H1 (cell line): ENCODE data around the gene DDC. TPM values are rescaled to one million over a fixed set of nuclear protein-coding genes. Genes with fewer than 3 reads are reported as not detected.

Experiments
- CTCF ChIA-PET: fragments of 300-600 bp; sonication (Branson Sonifier 250); formaldehyde crosslinking; loops from one replicate; lab custom pipeline; 2021; ENCODE audit not compliant: partially characterized antibody; lab: Charles Lee
- POLR2A ChIA-PET: fragments of 300-600 bp; sonication (Branson Sonifier 250); formaldehyde crosslinking; loops from one replicate; lab custom pipeline; 2021; ENCODE audit warnings: inconsistent platforms; ENCODE audit not compliant: partially characterized antibody; lab: Charles Lee
- DNase-seq, 2 experiments: peaks; one replicate each; pipeline versions ENCODE4 v3.0.0 to v3.0.0-alpha.2; 2010 to 2022; ENCODE audit warnings: low spot score in 2 of 2, low read depth in 1 of 2, mixed read lengths in 1 of 2
- FAIRE-seq: peaks from 2 replicates; lab custom pipeline; 2011; peaks lifted over from hg19 to GRCh38; lab: Jason Lieb, UNC
- H2AFZ ChIP-seq: 2 replicates; pipeline ENCODE4 v1.8.1; 2012; ENCODE audit warnings: low read length, inconsistent platforms
- H2AK5ac ChIP-seq: 2 replicates; pipeline ENCODE4 v1.6.1; 2013; ENCODE audit warnings: low read depth, low read length
- H2BK120ac ChIP-seq: replicated peaks from 2 replicates; pipeline ENCODE3; 2013; ENCODE audit warnings: low read depth, low read length, inconsistent platforms
- H2BK12ac ChIP-seq: 2 replicates; pipeline ENCODE4 v1.6.1; 2013; ENCODE audit warnings: low read depth, low read length
- H2BK15ac ChIP-seq: 2 replicates; pipeline ENCODE4 v1.6.1; 2013; ENCODE audit warnings: low read length
- H2BK20ac ChIP-seq: 2 replicates; pipeline ENCODE4 v1.6.1; 2013; ENCODE audit warnings: low read length
- H2BK5ac ChIP-seq: 2 replicates; pipeline ENCODE4 v1.6.1; 2013; ENCODE audit warnings: low read depth, low read length
- H3K14ac ChIP-seq: 2 replicates; pipeline ENCODE4 v1.6.1; 2013; ENCODE audit warnings: inconsistent platforms; ENCODE audit not compliant: insufficient read length
- H3K18ac ChIP-seq: 2 replicates; pipeline ENCODE4 v1.6.1; 2013; ENCODE audit warnings: low read length; ENCODE audit errors: extremely low read depth
- H3K23ac ChIP-seq: 2 replicates; pipeline ENCODE4 v1.6.1; 2013; ENCODE audit warnings: inconsistent platforms; ENCODE audit not compliant: insufficient read length
- H3K23me2 ChIP-seq: 2 replicates; pipeline ENCODE4 v1.6.1; 2013; ENCODE audit warnings: low read depth, low read length
- H3K27ac ChIP-seq: 2 replicates; pipeline ENCODE4 v1.6.1; 2011; ENCODE audit warnings: low read depth, low read length, inconsistent platforms
- H3K27me3 ChIP-seq, 4 experiments: replicated peaks in 1 of 4; 1 replicate in 1 of 4; 2 replicates in 3 of 4; pipeline versions ENCODE4 v1.6.1 to v1.8.1; 2011 to 2013; ENCODE audit warnings: low read length in 3 of 4, mild to moderate bottlenecking in 3 of 4, inconsistent platforms in 2 of 4, mixed read lengths in 2 of 4, moderate library complexity in 1 of 4; ENCODE audit not compliant: control insufficient read depth in 3 of 4, insufficient read depth in 3 of 4; ENCODE audit errors: extremely low read depth in 1 of 4
- H3K36me3 ChIP-seq, 4 experiments: 2 replicates each; pipeline versions ENCODE4 v1.6.1 to v1.8.1; 2011 to 2013; ENCODE audit warnings: mild to moderate bottlenecking in 4 of 4, low read length in 3 of 4, moderate library complexity in 2 of 4, control low read depth in 1 of 4, inconsistent platforms in 1 of 4; ENCODE audit not compliant: insufficient read depth in 4 of 4, control insufficient read depth in 2 of 4
- H3K4ac ChIP-seq: replicated peaks from 2 replicates; pipeline ENCODE3; 2013; ENCODE audit warnings: low read length, low read depth, mixed read lengths, inconsistent platforms; ENCODE audit not compliant: insufficient read length
- H3K4me1 ChIP-seq, 4 experiments: replicated peaks in 1 of 4; 1 replicate in 1 of 4; 2 replicates in 3 of 4; pipeline versions ENCODE4 v1.6.1 to v1.8.1; 2011 to 2013; ENCODE audit warnings: low read length in 3 of 4, inconsistent platforms in 2 of 4, mixed read lengths in 1 of 4; ENCODE audit not compliant: insufficient read depth in 4 of 4, control insufficient read depth in 3 of 4
- H3K4me2 ChIP-seq, 2 experiments: 2 replicates each; pipeline versions ENCODE4 v1.6.1 to v1.8.1; 2011 to 2013; ENCODE audit warnings: low read depth in 2 of 2, low read length in 2 of 2, control low read depth in 1 of 2, inconsistent platforms in 1 of 2, mild to moderate bottlenecking in 1 of 2; ENCODE audit not compliant: insufficient read depth in 1 of 2
- H3K4me3 ChIP-seq, 4 experiments: fragments of 200-600, 300-600 bp in 1 of 4; sonication (generic), shearing (Covaris generic), sonication (Bioruptor Twin) in 1 of 4; 2 replicates each; pipeline versions ENCODE4 v1.5.1 to v1.8.1; 2011 to 2016; ENCODE audit warnings: low read length in 4 of 4, low read depth in 3 of 4, control low read depth in 2 of 4, inconsistent platforms in 2 of 4, mild to moderate bottlenecking in 2 of 4, mixed read lengths in 1 of 4, moderate library complexity in 1 of 4; ENCODE audit not compliant: insufficient read depth in 2 of 4; ENCODE audit errors: extremely low read depth in 1 of 4
- H3K56ac ChIP-seq: replicated peaks from 2 replicates; pipeline ENCODE3; 2013; ENCODE audit warnings: low read depth, mild to moderate bottlenecking, mixed read lengths, low read length, inconsistent platforms; ENCODE audit not compliant: insufficient read length
- H3K79me1 ChIP-seq: 2 replicates; pipeline ENCODE4 v1.6.1; 2013; ENCODE audit warnings: low read depth, low read length, control low read depth
- H3K79me2 ChIP-seq, 2 experiments: 2 replicates each; pipeline versions ENCODE4 v1.6.1 to v1.8.1; 2012 to 2013; ENCODE audit warnings: low read length in 2 of 2, mild to moderate bottlenecking in 2 of 2, inconsistent platforms in 1 of 2; ENCODE audit not compliant: insufficient read depth in 2 of 2, control insufficient read depth in 1 of 2
- H3K9ac ChIP-seq, 4 experiments: replicated peaks in 1 of 4; 1 replicate in 1 of 4; 2 replicates in 3 of 4; pipeline versions ENCODE4 v1.6.1 to v1.8.1; 2011 to 2013; ENCODE audit warnings: low read depth in 3 of 4, low read length in 3 of 4, control low read depth in 2 of 4, mild to moderate bottlenecking in 2 of 4, moderate library complexity in 2 of 4, inconsistent platforms in 1 of 4; ENCODE audit errors: extremely low read depth in 1 of 4
- H3K9me3 ChIP-seq, 2 experiments: 2 replicates each; pipeline versions ENCODE4 v1.6.1 to v1.8.1; 2012 to 2013; ENCODE audit warnings: mild to moderate bottlenecking in 2 of 2, moderate library complexity in 2 of 2, control low read depth in 1 of 2, inconsistent platforms in 1 of 2, low read depth in 1 of 2, low read length in 1 of 2, mixed read lengths in 1 of 2; ENCODE audit not compliant: insufficient read depth in 2 of 2
- H4K20me1 ChIP-seq, 2 experiments: replicated peaks in 1 of 2; 2 replicates each; pipeline versions ENCODE3 to v1.8.1; 2011 to 2013; ENCODE audit warnings: inconsistent platforms in 2 of 2, low read length in 2 of 2, mild to moderate bottlenecking in 1 of 2; ENCODE audit not compliant: insufficient read depth in 2 of 2, control insufficient read depth in 1 of 2
- H4K5ac ChIP-seq: 2 replicates; pipeline ENCODE4 v1.6.1; 2013; ENCODE audit warnings: low read length, low read depth, mixed read lengths, inconsistent platforms; ENCODE audit not compliant: insufficient read length
- H4K8ac ChIP-seq: 2 replicates; pipeline ENCODE4 v1.8.0; 2013; ENCODE audit warnings: mild to moderate bottlenecking, moderate library complexity, low read length, inconsistent platforms; ENCODE audit not compliant: insufficient read depth; ENCODE audit errors: extremely low read depth
- H4K91ac ChIP-seq: replicated peaks from 2 replicates; pipeline ENCODE3; 2013; ENCODE audit warnings: low read length, mixed read lengths, inconsistent platforms; ENCODE audit not compliant: insufficient read length
- BACH1 ChIP-seq: IDR thresholded peaks from 2 replicates; pipeline ENCODE4 v1.6.1; 2012; ENCODE audit warnings: low read length, improper control_type of control experiment
- CREB1 ChIP-seq: IDR thresholded peaks from 2 replicates; pipeline ENCODE4 v1.6.1; 2012; ENCODE audit warnings: inconsistent platforms
- EGR1 ChIP-seq: IDR thresholded peaks from 2 replicates; pipeline ENCODE4 v1.6.1; 2011; ENCODE audit warnings: low read depth, low read length, borderline replicate concordance
- WGBS, 2 experiments: shearing (Covaris generic) in 1 of 2; methylation state at CpG; one replicate each; pipeline versions ENCODE4 v1.1.6 to v1.1.7; 2013 to 2015; ENCODE audit warnings: low lambda C conversion rate in 2 of 2, mixed read lengths in 2 of 2, inconsistent platforms in 1 of 2, low coverage in 1 of 2, missing lambda C conversion rate in 1 of 2; ENCODE audit not compliant: insufficient replicate concordance in 2 of 2, insufficient coverage in 1 of 2, insufficient read length in 1 of 2; ENCODE audit errors: extremely low coverage in 1 of 2, missing lambda C conversion rate in 1 of 2; 5-methylcytosine and 5-hydroxymethylcytosine counted together
- polyA plus RNA-seq, 7 experiments: library from polyadenylated mRNA; depleted of rRNA in 3 of 7; stranded (reverse) in 5 of 7; unstranded in 2 of 7; fragments of >200 nt in 5 of 7; fragments of 200-250 nt in 2 of 7; gene quantifications; 1 replicate in 5 of 7; 2 replicates in 1 of 7; 4 replicates in 1 of 7; pipeline versions ENCODE4 v1.2.1 to v1.2.3, GENCODE V29; 2011 to 2013; ENCODE audit warnings: missing spikeins in 2 of 7, mixed read lengths in 2 of 7
- total RNA-seq: library from RNA; stranded (reverse); fragmentation: NEBNext Ultra II Directional; extraction: Animal tissue kit (Norgen Biotek cat#: 25700); gene quantifications from 2 replicates; pipeline ENCODE4 v1.2.1, GENCODE V29; 2021
- TF ChIP-seq, protein P1 (sequence below): IDR thresholded peaks from 2 replicates; pipeline ENCODE4 v1.6.1; 2012; ENCODE audit warnings: inconsistent platforms

The DDC gene
- total and polyA plus RNA-seq, 2 of the 8 experiments (the other 6 are each of a cell fraction or from before 2014, with no cell fraction given): 0.05 TPM; not detected in 1

DNA sequence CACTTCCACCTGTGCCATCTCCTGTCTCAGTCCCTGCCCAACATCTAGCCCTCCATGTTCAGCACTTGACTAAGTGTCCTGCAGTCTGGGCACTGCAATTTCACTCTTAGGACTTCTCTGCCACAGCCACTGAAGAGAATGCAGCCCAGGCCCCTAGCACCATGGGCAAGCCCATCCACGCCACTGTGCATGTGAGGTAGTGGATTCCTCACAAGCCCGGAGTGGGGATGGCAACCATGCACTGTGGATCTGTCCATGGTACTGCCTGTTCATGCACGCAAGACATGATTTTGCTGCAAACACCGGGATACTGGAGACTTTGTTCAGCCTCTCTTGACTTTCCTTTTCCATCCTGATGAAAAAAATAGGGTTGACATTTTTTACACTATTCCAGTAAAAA is 12.3 kb downstream of the DDC start:
- peak; percentile 52 for FAIRE-seq
- Histone ChIP-seq H2BK5ac (no peak overlapping the region), H2BK12ac (no peak overlapping the region), H3K14ac (no peak overlapping the region), H3K79me2 (no peaks in the 10 kb centered on the region), H3K27ac (no peak overlapping the region), H4K5ac (no peak overlapping the region), H3K36me3 (no peaks in the 10 kb centered on the region)
- CTCF ChIA-PET: interaction anchor here (0.6 to 2.0 kb wide), 2 partner anchors 9 to 608 kb away, joined by 3 to 5 read pairs; no protein-coding TSS in a partner anchor
- TF ChIP-seq BACH1 (no peak), EGR1 (no peak), CREB1 (no peak)
- TF ChIP-seq, protein P1, sequence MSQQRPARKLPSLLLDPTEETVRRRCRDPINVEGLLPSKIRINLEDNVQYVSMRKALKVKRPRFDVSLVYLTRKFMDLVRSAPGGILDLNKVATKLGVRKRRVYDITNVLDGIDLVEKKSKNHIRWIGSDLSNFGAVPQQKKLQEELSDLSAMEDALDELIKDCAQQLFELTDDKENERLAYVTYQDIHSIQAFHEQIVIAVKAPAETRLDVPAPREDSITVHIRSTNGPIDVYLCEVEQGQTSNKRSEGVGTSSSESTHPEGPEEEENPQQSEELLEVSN: no peak
- TF ChIP-seq, all 59 proteins: peak for 0
- no peaks in the 10 kb centered on the region for H3K79me1 ChIP-seq
- DNase-seq: no peak
- H2BK15ac ChIP-seq: no peak overlapping the region
- no peak overlapping the region for H3K56ac ChIP-seq
- H3K9ac ChIP-seq: no peak overlapping the region
- H2BK120ac ChIP-seq: no peak overlapping the region
- no peak overlapping the region for H3K4ac ChIP-seq
- WGBS, 2 experiments: 92% methylated on average over 4 of the region's 4 CpGs; no CpG with 5 or more reads in 1 of the 2 experiments
- H2AFZ ChIP-seq: no peak overlapping the region
- H2AK5ac ChIP-seq: no peak overlapping the region
- H4K20me1 ChIP-seq: no peaks in the 10 kb centered on the region
- no peaks in the 10 kb centered on the region for H3K23me2 ChIP-seq
- no peak overlapping the region for H3K18ac ChIP-seq
- no peak overlapping the region for H3K4me2 ChIP-seq
- peaks cover 0 to 3% (median 0%) of the 10 kb centered on the region in 4 experiments; a peak in 3 of 7 replicates for H3K4me1 ChIP-seq
- no peak overlapping the region for H4K8ac ChIP-seq
- no peaks in the 10 kb centered on the region for H3K9me3 ChIP-seq
- no peak overlapping the region for H3K4me3 ChIP-seq
- no peak overlapping the region for H3K23ac ChIP-seq
- H2BK20ac ChIP-seq: no peak overlapping the region
- H4K91ac ChIP-seq: no peak overlapping the region
- POLR2A ChIA-PET: no interaction called here
- no peaks in the 10 kb centered on the region for H3K27me3 ChIP-seq
